Measurements from ENCODE around the gene WASF3.

DNA sequence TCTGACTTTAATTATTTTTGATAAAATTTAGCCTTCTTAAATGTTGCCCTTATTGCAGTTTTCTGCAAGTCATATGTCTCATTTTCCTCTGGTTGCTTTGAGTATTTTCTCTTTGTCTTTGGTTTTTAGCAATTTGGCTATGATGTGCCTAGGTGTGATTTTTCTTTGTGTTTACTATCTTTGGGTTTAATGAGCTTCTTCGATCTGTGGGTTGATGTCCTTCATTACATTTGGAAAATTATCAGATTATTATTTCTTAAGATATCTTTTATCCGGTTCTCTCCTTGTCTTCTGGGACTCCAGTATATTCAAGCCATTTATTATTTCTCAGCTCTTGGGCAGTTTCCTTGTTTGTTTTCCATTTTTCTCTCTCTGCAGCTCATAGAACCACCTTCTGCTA is 39.0 kb downstream of the WASF3 start:
- no peak for TF ChIP-seq EZH2 (IDR thresholded peaks at IDR 0.05; ENCODE audit: borderline replicate concordance, low read depth, low read length, poor library complexity, severe bottlenecking)
- TF ChIP-seq, protein P1, sequence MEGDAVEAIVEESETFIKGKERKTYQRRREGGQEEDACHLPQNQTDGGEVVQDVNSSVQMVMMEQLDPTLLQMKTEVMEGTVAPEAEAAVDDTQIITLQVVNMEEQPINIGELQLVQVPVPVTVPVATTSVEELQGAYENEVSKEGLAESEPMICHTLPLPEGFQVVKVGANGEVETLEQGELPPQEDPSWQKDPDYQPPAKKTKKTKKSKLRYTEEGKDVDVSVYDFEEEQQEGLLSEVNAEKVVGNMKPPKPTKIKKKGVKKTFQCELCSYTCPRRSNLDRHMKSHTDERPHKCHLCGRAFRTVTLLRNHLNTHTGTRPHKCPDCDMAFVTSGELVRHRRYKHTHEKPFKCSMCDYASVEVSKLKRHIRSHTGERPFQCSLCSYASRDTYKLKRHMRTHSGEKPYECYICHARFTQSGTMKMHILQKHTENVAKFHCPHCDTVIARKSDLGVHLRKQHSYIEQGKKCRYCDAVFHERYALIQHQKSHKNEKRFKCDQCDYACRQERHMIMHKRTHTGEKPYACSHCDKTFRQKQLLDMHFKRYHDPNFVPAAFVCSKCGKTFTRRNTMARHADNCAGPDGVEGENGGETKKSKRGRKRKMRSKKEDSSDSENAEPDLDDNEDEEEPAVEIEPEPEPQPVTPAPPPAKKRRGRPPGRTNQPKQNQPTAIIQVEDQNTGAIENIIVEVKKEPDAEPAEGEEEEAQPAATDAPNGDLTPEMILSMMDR (conservative IDR thresholded peaks at IDR 0.05; ENCODE audit: low read depth, low read length): no peak

All from A673 (cell line).